GM21423 (cell line): ENCODE data around the gene ABL1.

Experiments
- ATAC-seq: cut with Tn5 transposase; IDR thresholded peaks from one replicate; pipeline ENCODE4 v1.9.1; 2021; ENCODE audit warnings: mild to moderate bottlenecking, moderate library complexity; ENCODE audit not compliant: unreplicated experiment

The ABL1 gene

GRCh38 chr9:130870491-130871381, 35.7 kb downstream of the ABL1 start:
- ATAC-seq = peak; percentile 73

- ATAC-seq = no peak
Observed at GRCh38 chr9:130871395-130872062, 36.5 kb downstream of the ABL1 start.

- no peak for ATAC-seq
Observed at GRCh38 chr9:130872093-130872492, 37.0 kb downstream of the ABL1 start.

- no peak for ATAC-seq
Observed at GRCh38 chr9:130872508-130872907, 37.5 kb downstream of the ABL1 start.

GRCh38 chr9:130872912-130873503, 38.0 kb downstream of the ABL1 start:
- no peak for ATAC-seq

- ATAC-seq = no peak
Observed at GRCh38 chr9:130873966-130874365, 38.9 kb downstream of the ABL1 start.

GRCh38 chr9:130874783-130875182, 39.7 kb downstream of the ABL1 start:
- ATAC-seq = no peak

GRCh38 chr9:130877300-130877699, 42.2 kb downstream of the ABL1 start:
- no peak for ATAC-seq

GRCh38 chr9:130878295-130878694, 43.2 kb downstream of the ABL1 start:
- no peak for ATAC-seq

GRCh38 chr9:130879863-130880411, 44.9 kb downstream of the ABL1 start:
- no peak for ATAC-seq

GRCh38 chr9:130880599-130881220, 45.7 kb downstream of the ABL1 start:
- no peak for ATAC-seq

- no peak for ATAC-seq
Observed at GRCh38 chr9:130881516-130881915, 46.5 kb downstream of the ABL1 start.

GRCh38 chr9:130882696-130883225, 47.7 kb downstream of the ABL1 start:
- ATAC-seq = no peak

- no peak for ATAC-seq
Observed at GRCh38 chr9:130883479-130883878, 48.4 kb downstream of the ABL1 start.

GRCh38 chr9:130884111-130884531, 49.1 kb downstream of the ABL1 start:
- ATAC-seq = no peak

- ATAC-seq = no peak
Observed at GRCh38 chr9:130884542-130885483, 49.8 kb downstream of the ABL1 start.

- no peak for ATAC-seq
Observed at GRCh38 chr9:130885484-130886375, 50.7 kb downstream of the ABL1 start.

- ATAC-seq = no peak
Observed at GRCh38 chr9:130886981-130887380, 51.9 kb downstream of the ABL1 start.
